ENCODE data around the gene SERPINB8. TPM values are rescaled to one million over a fixed set of nuclear protein-coding genes. Genes with fewer than 3 reads are reported as not detected.

SERPINB8 gene
- total and polyA plus RNA-seq, 2 donors (not counting 1 experiment from before 2014, with no cell fraction given) = 9.7 to 21.0 TPM

GRCh38 chr18:64019922-64020756 is 50.3 kb downstream of the SERPINB8 start:
- H3K27me3 ChIP-seq (ENCODE audit: control insufficient read depth, insufficient read depth, low read length) = no peaks in the 10 kb centered on the region
- H3K9me3 ChIP-seq (ENCODE audit: control insufficient read depth, insufficient read depth, low read depth, low read length) = no peaks in the 10 kb centered on the region
- no peaks in the 10 kb centered on the region for H4K20me1 ChIP-seq (ENCODE audit: control insufficient read depth, extremely low read depth, insufficient read depth, low read length)
- no peaks in the 10 kb centered on the region for H3K4me1 ChIP-seq (ENCODE audit: control insufficient read depth, extremely low read depth, insufficient read depth, low read length)
- no peak overlapping the region for H3K27ac ChIP-seq (ENCODE audit: insufficient read depth, low read length)
- H3K4me2 ChIP-seq (ENCODE audit: extremely low read depth, insufficient read depth, low read length) = no peak overlapping the region
- DNase-seq (ENCODE audit: low read depth in 2 of 2) = no peak
- TF ChIP-seq, protein P1, sequence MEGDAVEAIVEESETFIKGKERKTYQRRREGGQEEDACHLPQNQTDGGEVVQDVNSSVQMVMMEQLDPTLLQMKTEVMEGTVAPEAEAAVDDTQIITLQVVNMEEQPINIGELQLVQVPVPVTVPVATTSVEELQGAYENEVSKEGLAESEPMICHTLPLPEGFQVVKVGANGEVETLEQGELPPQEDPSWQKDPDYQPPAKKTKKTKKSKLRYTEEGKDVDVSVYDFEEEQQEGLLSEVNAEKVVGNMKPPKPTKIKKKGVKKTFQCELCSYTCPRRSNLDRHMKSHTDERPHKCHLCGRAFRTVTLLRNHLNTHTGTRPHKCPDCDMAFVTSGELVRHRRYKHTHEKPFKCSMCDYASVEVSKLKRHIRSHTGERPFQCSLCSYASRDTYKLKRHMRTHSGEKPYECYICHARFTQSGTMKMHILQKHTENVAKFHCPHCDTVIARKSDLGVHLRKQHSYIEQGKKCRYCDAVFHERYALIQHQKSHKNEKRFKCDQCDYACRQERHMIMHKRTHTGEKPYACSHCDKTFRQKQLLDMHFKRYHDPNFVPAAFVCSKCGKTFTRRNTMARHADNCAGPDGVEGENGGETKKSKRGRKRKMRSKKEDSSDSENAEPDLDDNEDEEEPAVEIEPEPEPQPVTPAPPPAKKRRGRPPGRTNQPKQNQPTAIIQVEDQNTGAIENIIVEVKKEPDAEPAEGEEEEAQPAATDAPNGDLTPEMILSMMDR (conservative IDR thresholded peaks at IDR 0.05 in 1 of 2, IDR thresholded peaks at IDR 0.05 in 1 of 2; ENCODE audit: low read depth in 1 of 2, low read length in 2 of 2) = no peak
- no peaks in the 10 kb centered on the region for H3K79me2 ChIP-seq (ENCODE audit: control insufficient read depth, insufficient read depth, low read length)
- H2AFZ ChIP-seq (ENCODE audit: low read length) = no peak overlapping the region
- H3K4me3 ChIP-seq (replicated peaks in 1 of 4; ENCODE audit: control extremely low read depth in 1 of 4, insufficient read depth in 1 of 4, low read depth in 3 of 4, low read length in 4 of 4) = no peak overlapping the region
- H3K36me3 ChIP-seq (ENCODE audit: control insufficient read depth, insufficient read depth, low read length) = no peaks in the 10 kb centered on the region
- H3K9ac ChIP-seq (ENCODE audit: insufficient read depth, low read length) = no peak overlapping the region

DNA sequence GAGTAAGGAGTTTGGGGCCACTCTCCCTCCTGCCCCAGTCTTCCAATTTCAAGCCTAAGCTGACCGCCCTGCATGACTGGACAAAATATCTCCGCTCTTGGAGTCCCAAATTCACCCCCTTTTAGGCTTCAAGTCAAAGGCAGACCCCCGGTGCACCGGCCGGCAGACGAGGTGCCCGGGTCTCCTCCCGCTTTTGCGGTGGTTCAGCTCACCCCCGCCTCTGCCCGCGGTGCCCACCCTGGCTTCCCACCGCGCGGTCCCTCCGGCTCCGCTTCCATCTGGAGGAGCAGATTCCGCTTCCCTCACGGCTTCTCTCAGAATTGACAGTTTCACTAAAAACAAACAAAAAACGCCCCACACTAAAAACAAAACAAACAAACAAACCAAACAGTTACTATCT is 56.5 kb downstream of the SERPINB8 start:
- TF ChIP-seq EZH2 (IDR thresholded peaks at IDR 0.05; ENCODE audit: low read length, missing control alignments) = no peak
- TF ChIP-seq, protein P1 (conservative IDR thresholded peaks at IDR 0.05 in 1 of 2, IDR thresholded peaks at IDR 0.05 in 1 of 2; ENCODE audit: low read depth in 1 of 2, low read length in 2 of 2) = no peak
- no peak overlapping the region for H2AFZ ChIP-seq (ENCODE audit: low read length)
- DNase-seq (ENCODE audit: low read depth in 2 of 2) = no peak
- H4K20me1 ChIP-seq (ENCODE audit: control insufficient read depth, extremely low read depth, insufficient read depth, low read length) = no peaks in the 10 kb centered on the region
- no peaks in the 10 kb centered on the region for H3K4me1 ChIP-seq (ENCODE audit: control insufficient read depth, extremely low read depth, insufficient read depth, low read length)
- no peaks in the 10 kb centered on the region for H3K9me3 ChIP-seq (ENCODE audit: control insufficient read depth, insufficient read depth, low read depth, low read length)
- no peak overlapping the region for H3K27ac ChIP-seq (ENCODE audit: insufficient read depth, low read length)
- H3K36me3 ChIP-seq (ENCODE audit: control insufficient read depth, insufficient read depth, low read length) = no peaks in the 10 kb centered on the region
- no peaks in the 10 kb centered on the region for H3K79me2 ChIP-seq (ENCODE audit: control insufficient read depth, insufficient read depth, low read length)
- no peaks in the 10 kb centered on the region for H3K27me3 ChIP-seq (ENCODE audit: control insufficient read depth, insufficient read depth, low read length)
- H3K4me3 ChIP-seq (replicated peaks in 1 of 4; ENCODE audit: control extremely low read depth in 1 of 4, insufficient read depth in 1 of 4, low read depth in 3 of 4, low read length in 4 of 4) = no peak overlapping the region
- no peak overlapping the region for H3K4me2 ChIP-seq (ENCODE audit: extremely low read depth, insufficient read depth, low read length)
- H3K9ac ChIP-seq (ENCODE audit: insufficient read depth, low read length) = no peak overlapping the region

- no peaks in the 10 kb centered on the region for H3K27me3 ChIP-seq (ENCODE audit: control insufficient read depth, insufficient read depth, low read length)
- no peak for DNase-seq (ENCODE audit: low read depth in 2 of 2)
These were observed 58.2 kb downstream of the SERPINB8 start for GRCh38 chr18:64027931-64028695.

More at GRCh38 chr18:64027931-64028695, 58.2 kb downstream of the SERPINB8 start:
- H3K27ac ChIP-seq (ENCODE audit: insufficient read depth, low read length) = no peak overlapping the region
- no peaks in the 10 kb centered on the region for H4K20me1 ChIP-seq (ENCODE audit: control insufficient read depth, extremely low read depth, insufficient read depth, low read length)
- no peak overlapping the region for H3K4me3 ChIP-seq (replicated peaks in 1 of 4; ENCODE audit: control extremely low read depth in 1 of 4, insufficient read depth in 1 of 4, low read depth in 3 of 4, low read length in 4 of 4)
- H3K9ac ChIP-seq (ENCODE audit: insufficient read depth, low read length) = no peak overlapping the region
- TF ChIP-seq, protein P1 (conservative IDR thresholded peaks at IDR 0.05 in 1 of 2, IDR thresholded peaks at IDR 0.05 in 1 of 2; ENCODE audit: low read depth in 1 of 2, low read length in 2 of 2) = no peak
- no peak for TF ChIP-seq EZH2 (IDR thresholded peaks at IDR 0.05; ENCODE audit: low read length, missing control alignments)
- H3K9me3 ChIP-seq (ENCODE audit: control insufficient read depth, insufficient read depth, low read depth, low read length) = no peaks in the 10 kb centered on the region
- H3K79me2 ChIP-seq (ENCODE audit: control insufficient read depth, insufficient read depth, low read length) = no peaks in the 10 kb centered on the region
- no peak overlapping the region for H2AFZ ChIP-seq (ENCODE audit: low read length)
- H3K4me2 ChIP-seq (ENCODE audit: extremely low read depth, insufficient read depth, low read length) = no peak overlapping the region
- H3K36me3 ChIP-seq (ENCODE audit: control insufficient read depth, insufficient read depth, low read length) = no peaks in the 10 kb centered on the region
- no peaks in the 10 kb centered on the region for H3K4me1 ChIP-seq (ENCODE audit: control insufficient read depth, extremely low read depth, insufficient read depth, low read length)
